OCI-LY7 (cell line): Measurements from ENCODE around the gene ZNF254.

Experiments
- EZH2phosphoT487 ChIP-seq: fragments of 200-600 bp; sonication (generic); IDR thresholded peaks from 2 replicates; pipeline ENCODE4 v1.6.1; 2018; ENCODE audit warnings: low read depth, borderline replicate concordance, mild to moderate bottlenecking, mixed run types, antibody characterized with exemption, low read length, moderate library complexity, mixed read lengths
- TF ChIP-seq, protein P1 (sequence below): fragments of 200-600 bp; sonication (generic); conservative IDR thresholded peaks from 2 replicates; pipeline ENCODE4 v1.5.1; 2014; ENCODE audit warnings: mild to moderate bottlenecking, antibody characterized with exemption, low read length, moderate library complexity, mixed read lengths

DNA sequence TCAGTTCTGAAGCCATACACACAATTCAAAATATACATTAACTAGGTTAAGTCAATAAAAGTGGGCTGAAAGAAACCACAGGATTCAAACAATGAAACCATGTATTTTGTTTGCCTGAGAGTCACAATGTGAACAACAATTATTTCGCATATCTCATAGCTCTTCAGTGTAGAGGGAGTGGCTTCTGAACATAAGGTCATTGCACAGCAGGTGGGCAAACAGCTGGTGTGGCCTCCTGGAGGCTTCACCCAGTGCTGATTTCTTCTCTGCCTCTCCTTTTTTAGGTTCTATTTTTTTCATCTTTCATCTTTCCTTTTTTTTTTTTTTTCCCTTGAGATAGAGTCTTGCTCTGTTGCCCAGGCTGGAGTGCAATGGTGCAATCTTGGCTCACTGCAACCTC is 40.4 kb upstream of the ZNF254 start:
- TF ChIP-seq, protein P1, sequence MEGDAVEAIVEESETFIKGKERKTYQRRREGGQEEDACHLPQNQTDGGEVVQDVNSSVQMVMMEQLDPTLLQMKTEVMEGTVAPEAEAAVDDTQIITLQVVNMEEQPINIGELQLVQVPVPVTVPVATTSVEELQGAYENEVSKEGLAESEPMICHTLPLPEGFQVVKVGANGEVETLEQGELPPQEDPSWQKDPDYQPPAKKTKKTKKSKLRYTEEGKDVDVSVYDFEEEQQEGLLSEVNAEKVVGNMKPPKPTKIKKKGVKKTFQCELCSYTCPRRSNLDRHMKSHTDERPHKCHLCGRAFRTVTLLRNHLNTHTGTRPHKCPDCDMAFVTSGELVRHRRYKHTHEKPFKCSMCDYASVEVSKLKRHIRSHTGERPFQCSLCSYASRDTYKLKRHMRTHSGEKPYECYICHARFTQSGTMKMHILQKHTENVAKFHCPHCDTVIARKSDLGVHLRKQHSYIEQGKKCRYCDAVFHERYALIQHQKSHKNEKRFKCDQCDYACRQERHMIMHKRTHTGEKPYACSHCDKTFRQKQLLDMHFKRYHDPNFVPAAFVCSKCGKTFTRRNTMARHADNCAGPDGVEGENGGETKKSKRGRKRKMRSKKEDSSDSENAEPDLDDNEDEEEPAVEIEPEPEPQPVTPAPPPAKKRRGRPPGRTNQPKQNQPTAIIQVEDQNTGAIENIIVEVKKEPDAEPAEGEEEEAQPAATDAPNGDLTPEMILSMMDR = no peak
- no peak for TF ChIP-seq EZH2phosphoT487
